Prostate gland (tissue), 2 donors: ENCODE results near the gene MAN2A2.

Experiments
- CTCF ChIP-seq, 4 experiments: fragments of 200-600 bp in 2 of 4; fragments of 450-650 bp in 2 of 4; sonication (generic) in 2 of 4; IDR thresholded peaks; 1 replicate in 3 of 4; 2 replicates in 1 of 4; pipeline ENCODE4 v1.5.1; 2016 to 2019; ENCODE audit warnings: antibody characterized with exemption in 4 of 4, mild to moderate bottlenecking in 2 of 4, moderate library complexity in 2 of 4
- POLR2AphosphoS5 ChIP-seq: sonication (generic); formaldehyde crosslinking; IDR thresholded peaks from one replicate; pipeline ENCODE4 v1.6.1; 2017; ENCODE audit warnings: antibody characterized with exemption

- TF ChIP-seq CTCF (IDR thresholded peaks at IDR 0.05), result no peak
- no peak for TF ChIP-seq POLR2AphosphoS5
Measured at GRCh38 chr15:90875549-90875981, 27.5 kb upstream of the MAN2A2 start.
